HUDEP-2 (cell line): ENCODE measurements around the gene PIGC.

Experiments used
- DNase-seq, 76 experiments: peaks; one replicate each; lab custom pipeline; 2025; ENCODE audit not compliant: unreplicated experiment in 76 of 76; lab: John Stamatoyannopoulos, UW

PIGC gene

DNA sequence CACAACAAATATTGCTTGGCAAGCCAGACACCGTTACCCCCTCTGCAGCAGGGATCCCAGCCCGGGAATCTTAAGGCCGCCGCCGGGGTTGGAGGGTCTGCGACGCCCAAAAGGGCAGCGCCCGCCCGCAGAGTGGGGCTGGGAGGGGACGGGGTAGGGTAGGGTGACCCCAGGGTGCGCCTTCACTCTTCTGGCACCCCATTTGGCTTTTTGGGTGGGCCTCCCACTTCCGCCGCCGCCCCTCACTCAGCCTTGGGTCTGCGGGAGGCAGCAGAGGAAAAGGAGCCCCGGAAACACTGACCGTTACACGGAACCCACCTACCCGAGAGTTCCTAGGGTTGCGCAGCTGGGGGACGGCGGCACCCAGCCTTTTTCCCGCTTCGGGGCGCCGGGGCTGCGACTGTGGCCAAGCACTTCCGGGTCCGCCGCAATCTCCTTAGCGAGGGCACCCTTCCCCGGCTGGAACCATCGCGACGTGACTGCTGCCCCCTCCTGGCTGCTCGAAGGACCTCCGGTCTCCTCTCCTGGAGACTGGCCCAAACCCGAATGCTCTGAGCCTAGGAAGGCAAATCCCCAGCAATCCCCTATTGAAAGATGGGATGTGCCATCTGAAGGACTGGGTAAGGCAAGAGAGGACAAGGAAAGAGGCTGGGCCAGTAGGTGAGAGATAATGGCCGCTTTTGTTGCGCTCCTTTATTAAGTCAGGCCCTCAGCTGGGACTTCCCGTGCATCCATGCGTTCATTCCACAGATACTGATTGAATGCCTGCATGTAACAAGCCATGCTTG is at the start of gene PIGC:
Gene PIGC (minus strand): TSS at position 404 of the 788 bp plus-strand sequence. CDS start 1,447 bp downstream, outside the sequence.
- peak in 74 of 76 experiments; percentile 29 to 91 (median 80) for DNase-seq

- DNase-seq, result no peak
Observed at GRCh38 chr1:172492421-172492820, 48.6 kb upstream of the PIGC start.

- no peak for DNase-seq
Observed at GRCh38 chr1:172489847-172490246, 46.0 kb upstream of the PIGC start.

GRCh38 chr1:172488393-172488792 is 44.5 kb upstream of the PIGC start:
- DNase-seq, result no peak

DNA sequence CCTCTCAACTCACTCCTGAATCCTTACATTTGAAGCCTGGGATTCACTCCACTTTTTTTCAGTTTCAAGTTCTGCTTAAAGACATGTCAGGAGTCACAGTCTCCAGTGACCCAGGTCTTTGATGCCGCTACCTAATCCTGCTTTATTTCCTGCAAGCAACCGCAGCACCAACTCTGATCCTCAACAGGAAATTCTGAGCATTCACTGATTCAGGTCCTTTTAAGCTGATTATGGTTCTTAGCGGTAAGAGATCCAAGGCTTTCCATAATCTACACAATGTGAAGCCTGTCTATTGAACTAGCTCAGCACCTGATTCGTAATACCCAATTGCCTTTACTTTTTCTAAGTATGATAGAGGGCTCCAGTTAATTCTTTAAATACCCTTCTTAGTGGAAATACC is 43.7 kb upstream of the PIGC start:
- DNase-seq, result no peak

GRCh38 chr1:172486805-172487454 is 43.1 kb upstream of the PIGC start:
- no peak for DNase-seq

DNA sequence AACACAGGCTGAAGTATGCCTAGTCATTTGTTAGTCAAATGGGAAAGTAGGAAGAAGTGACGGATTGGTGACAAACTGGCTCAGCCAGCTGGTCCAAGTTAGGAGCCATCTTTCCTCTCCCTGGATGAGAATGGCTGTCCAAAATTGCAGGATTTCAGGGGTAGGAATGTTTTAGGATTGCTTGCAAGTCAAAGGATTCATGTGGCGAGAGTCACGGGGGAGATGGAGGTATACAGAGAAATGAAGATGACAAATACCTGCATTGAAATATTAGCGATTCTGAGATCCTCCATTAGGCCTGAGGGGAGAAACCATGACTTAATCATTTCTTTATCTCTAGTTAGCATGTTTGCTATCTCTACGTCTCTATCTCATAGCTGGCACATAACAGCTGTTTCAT is 41.8 kb upstream of the PIGC start:
- no peak for DNase-seq

GRCh38 chr1:172484252-172484651 is 40.4 kb upstream of the PIGC start:
- DNase-seq, result no peak

GRCh38 chr1:172483448-172483847 is 39.6 kb upstream of the PIGC start:
- DNase-seq, result no peak

- DNase-seq, result no peak
Observed at GRCh38 chr1:172482044-172482443, 38.2 kb upstream of the PIGC start.

DNA sequence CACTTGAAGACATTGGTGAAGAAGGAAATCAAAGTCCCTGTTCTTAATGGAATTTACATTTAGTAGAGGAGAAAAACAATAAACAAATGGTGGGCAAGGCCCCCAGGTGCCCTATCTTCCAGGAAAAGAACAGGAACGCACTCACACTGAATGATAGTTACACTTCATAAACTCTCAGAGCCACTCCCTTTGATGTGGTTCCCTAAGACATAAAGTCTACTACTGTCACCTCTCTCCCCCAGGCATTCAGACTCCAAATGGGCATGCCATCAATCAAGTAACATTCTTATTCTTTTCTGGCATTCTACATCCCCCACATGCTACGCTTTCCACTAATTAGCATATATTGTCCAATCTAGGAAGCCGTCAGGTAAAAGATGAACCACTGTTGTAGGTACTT is 36.6 kb upstream of the PIGC start:
- DNase-seq, result no peak

GRCh38 chr1:172478485-172478884 is 34.6 kb upstream of the PIGC start:
- no peak for DNase-seq

DNA sequence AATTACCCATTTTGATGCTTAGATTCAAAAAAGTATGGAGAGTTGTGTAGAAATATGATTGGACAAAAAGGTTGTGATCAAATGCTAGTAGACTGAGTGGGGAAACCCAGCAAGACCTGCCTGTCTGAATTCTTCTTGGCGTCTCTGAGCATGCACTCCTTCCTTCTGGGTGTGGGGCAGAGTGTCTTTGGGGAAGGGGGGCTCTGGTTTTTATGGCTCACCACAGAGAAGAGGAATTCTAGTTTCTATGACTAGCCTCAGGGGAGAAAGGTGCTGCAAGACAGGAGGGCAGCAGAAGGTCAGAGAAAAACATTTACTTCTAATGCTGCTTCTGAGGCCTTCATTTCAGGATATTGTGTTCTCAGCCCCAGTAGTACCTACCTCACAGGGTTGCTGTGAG is 33.9 kb upstream of the PIGC start:
- DNase-seq, result no peak

DNA sequence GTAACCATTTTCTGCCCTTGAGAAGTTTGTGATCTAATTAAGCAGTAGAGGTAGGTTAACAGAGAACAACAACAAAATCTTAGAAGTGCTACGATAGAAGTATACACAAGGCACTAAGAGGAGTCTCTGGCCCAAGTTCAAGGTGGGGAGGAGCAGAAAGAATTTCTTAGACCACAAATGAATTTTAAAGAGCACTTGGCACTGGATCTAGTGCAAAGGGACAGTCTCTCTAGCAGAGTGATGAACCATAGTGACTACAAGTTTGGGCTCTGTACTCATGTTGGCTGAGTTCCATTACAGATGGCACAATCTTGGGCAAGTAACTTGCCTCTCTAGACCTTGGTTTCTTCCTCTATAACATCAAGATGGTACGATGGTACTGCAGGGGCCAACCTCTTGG is 33.3 kb upstream of the PIGC start:
- DNase-seq, result peak in 4 of 76 experiments; percentile 15 to 23 (median 18)

- no peak for DNase-seq
Observed at GRCh38 chr1:172476218-172476811, 32.4 kb upstream of the PIGC start.

- DNase-seq, result no peak
Observed at GRCh38 chr1:172473842-172474241, 30.0 kb upstream of the PIGC start.

- DNase-seq, result no peak
Observed at GRCh38 chr1:172473302-172473701, 29.4 kb upstream of the PIGC start.

DNA sequence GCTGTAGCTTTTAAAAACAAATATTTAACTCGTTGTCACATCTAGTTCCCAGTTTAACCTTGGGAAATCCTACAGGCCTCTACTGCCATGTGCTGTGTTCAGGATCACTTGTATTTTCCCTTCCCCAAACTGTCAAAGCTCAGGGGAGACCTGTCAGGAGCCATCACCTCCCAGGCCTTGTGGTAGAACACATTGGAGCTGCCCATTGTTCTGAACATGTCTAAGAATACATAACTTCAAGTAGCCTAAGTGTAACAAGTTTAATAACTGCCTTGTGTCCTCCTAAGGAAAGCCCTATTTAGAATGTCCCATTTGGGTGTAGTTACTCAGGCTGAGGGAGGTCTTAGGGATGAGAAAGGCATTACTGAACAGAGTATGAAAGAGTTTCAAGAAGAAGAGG is 28.6 kb upstream of the PIGC start:
- no peak for DNase-seq

DNA sequence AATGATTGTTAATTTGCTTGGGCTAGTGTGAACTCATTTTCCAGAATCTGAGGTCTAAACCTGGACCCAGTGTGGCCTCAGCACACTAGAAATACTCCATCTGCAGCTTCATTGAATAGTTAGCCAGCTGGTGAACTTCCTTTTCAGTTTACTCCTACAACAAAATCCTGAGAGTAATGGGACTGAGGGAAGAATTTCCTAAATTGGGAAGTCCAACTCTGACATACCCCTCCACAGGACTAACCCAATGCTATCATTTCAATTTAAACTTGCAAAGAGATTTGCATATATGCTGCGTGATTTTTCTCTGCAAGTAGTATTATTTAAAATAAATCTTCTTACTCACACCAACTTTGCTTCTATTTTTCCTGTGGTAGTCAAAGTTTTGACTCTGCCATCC is 27.8 kb upstream of the PIGC start:
- no peak for DNase-seq

DNA sequence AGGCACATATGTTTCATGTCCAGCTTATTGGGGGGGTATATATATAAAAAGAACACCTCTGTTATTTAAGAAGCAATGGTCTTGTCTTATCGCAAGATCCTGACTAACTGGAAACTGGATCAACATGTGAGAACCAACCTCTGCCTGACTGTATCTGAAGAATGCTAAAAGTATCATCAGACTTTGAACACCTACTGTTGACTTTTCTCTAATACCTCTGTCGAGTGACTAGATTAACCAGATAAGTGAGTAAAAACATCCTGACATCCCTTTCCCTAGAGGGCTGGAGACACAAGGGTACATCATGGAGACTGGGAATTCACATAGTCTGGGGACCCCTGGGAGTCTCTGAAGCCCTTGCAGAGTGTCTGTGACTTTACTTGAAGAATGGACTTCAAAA is 26.3 kb upstream of the PIGC start:
- DNase-seq, result no peak

- no peak for DNase-seq
Observed at GRCh38 chr1:172469717-172470116, 25.8 kb upstream of the PIGC start.

- DNase-seq, result no peak
Observed at GRCh38 chr1:172468296-172468695, 24.4 kb upstream of the PIGC start.
